GM12874 (cell line): ENCODE measurements around the gene TRAK1.

Experiments used
- TF ChIP-seq, protein P1 (sequence below): IDR thresholded peaks from 2 replicates; pipeline ENCODE4 v1.5.1; 2011; ENCODE audit warnings: low read depth, mild to moderate bottlenecking, control low read depth, low read length, moderate library complexity; ENCODE audit not compliant: insufficient read depth

The TRAK1 gene

DNA sequence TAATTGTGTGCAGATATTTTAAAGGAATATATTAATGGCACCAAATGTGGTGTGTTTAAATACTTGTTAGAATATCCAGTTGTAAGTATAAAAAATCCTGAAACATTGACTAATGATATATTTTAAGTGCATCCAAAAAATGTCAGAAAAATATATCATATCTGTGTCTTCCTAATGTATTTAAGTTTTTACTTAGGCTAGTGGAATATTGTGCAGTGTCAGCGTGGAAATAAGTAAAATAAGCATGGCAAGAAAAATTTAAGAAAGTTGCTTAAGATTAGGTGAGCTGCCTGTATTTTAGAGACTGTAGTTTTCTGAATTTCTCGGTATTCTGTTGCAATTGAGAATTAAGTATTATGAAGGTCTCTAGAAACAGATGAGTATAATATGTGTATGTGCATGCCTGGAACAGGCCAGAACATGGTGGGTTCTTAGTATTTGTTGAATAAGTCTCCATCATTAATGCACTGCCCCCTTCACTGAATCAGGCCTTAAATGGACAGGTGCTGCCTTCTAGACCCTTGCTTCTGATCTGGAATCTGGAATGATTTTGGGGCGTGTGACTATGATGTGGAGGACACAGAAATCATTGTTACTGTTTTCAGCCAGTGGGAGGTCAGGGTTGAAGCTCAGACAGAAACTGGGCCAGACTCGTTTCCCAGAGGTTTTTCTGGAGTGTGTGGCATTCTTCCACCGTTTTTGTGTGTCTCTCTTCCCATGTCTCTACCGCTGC lies 86.1 kb downstream of the TRAK1 start:
- TF ChIP-seq, protein P1, sequence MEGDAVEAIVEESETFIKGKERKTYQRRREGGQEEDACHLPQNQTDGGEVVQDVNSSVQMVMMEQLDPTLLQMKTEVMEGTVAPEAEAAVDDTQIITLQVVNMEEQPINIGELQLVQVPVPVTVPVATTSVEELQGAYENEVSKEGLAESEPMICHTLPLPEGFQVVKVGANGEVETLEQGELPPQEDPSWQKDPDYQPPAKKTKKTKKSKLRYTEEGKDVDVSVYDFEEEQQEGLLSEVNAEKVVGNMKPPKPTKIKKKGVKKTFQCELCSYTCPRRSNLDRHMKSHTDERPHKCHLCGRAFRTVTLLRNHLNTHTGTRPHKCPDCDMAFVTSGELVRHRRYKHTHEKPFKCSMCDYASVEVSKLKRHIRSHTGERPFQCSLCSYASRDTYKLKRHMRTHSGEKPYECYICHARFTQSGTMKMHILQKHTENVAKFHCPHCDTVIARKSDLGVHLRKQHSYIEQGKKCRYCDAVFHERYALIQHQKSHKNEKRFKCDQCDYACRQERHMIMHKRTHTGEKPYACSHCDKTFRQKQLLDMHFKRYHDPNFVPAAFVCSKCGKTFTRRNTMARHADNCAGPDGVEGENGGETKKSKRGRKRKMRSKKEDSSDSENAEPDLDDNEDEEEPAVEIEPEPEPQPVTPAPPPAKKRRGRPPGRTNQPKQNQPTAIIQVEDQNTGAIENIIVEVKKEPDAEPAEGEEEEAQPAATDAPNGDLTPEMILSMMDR, result no peak

DNA sequence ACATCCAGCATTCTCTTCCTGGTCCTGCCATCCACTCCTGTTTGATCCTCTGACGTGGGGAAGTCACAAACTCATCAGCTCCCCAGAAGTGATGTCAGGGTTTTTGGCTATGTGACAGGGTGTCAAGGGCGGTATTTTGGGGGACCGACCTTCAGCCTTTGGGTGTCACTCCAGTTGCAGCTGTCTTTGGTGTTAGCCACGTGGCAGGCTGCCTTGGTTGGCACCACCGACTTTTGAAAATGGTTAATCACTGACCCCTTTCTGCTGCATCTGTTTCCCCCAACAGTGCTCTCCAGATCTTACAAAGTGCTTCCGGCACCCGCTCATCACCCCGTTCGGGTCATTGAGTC lies 86.6 kb downstream of the TRAK1 start:
- TF ChIP-seq, protein P1, result no peak

DNA sequence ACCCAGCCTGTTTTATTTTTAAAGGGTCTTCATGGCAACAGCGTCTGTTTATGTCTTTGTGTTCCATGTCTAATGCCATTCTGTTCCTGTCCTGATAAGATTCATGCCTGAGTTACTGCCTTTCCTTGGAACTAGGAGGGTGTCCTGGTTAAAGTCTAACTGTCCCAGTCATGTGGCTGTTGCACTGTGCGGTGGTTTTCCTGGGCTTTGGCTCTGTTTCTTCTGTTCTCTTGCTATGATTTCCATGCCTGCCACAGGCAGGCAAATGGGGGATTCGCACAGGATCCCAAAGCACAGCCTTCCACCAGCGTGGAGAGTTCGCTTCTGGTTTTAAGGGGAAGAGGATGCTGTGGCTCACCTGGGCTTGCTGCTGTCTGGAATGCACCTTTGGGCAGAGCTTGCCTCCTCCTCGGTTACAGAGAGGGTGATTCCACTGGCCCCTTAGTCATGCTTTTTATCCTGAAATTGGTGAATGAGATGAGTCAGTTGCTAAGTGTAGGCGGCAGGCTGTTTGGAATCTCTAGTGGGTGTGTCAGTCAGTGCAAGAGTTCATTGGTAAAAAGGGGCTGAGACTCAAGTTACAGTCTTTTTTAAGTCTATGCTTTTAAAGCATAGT lies 88.1 kb downstream of the TRAK1 start:
- TF ChIP-seq, protein P1, result no peak

DNA sequence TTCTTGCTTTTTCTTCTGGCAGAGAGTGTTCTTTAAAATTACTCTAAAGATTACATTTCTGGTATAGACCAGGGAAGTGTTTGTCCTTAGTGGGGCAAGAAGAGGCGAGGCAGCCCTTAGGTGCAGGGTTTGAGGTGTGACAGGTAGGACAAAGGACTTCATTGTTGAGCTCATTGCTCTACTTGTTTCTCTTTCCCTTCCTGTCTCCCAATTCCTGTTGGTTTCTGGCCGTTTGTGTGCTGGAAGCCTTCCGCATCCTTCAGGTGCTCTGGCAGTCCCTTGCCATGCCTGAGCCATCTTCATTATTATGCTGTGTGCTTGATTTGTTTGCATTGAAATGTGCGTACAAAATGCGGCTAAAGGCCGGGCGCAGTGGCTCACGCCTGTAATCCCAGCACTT lies 89.7 kb downstream of the TRAK1 start:
- TF ChIP-seq, protein P1, result no peak

DNA sequence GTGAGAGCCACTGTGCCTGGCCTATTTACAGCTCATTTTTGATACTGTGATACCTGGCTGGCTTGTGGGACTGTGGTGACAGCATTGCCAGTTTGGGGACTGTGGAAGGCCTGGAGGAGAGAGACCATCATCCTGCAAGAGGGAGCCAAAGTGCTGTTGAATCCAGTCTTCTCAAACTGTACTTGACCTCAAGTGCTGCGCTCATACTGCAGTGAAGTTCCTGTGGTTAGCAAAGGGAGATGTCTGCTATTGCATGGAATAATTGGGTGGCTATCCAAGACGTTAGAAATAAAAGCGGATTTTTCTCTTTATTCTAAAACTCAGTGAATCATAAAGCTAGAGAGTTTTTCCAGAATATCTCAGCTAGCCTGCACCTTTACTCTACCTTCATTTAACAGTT lies 91.4 kb downstream of the TRAK1 start:
- TF ChIP-seq, protein P1, result no peak

DNA sequence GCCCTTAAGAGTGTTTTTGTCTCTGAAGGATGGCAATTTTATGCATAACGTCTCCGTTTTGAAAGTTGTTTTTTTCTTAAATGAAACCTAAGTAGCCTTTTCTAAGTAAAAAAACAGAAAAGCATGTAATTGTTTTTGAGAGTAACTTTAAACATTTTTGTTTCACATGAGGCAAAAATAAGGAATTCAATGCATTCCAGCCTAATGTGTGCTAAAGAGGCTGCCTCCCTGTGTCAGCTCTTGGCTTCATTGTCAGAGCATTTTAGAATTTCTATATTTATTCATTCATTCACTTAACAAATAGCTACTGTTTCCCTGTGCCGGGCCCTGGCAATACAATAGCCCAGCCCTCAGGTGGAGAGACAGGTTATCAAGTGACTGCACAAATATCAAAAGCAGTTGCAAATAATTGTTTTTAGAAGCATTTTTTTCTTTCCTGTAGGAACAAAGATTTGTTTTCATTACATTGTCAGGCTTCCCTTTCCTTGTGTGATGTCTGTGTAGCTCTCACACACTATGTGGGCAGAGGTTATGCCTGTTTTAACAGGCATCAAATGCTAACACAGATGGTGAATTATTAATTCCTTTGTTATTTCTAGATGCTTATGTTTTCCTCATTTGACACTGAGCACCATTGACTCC lies 93.0 kb downstream of the TRAK1 start:
- TF ChIP-seq, protein P1, result no peak

DNA sequence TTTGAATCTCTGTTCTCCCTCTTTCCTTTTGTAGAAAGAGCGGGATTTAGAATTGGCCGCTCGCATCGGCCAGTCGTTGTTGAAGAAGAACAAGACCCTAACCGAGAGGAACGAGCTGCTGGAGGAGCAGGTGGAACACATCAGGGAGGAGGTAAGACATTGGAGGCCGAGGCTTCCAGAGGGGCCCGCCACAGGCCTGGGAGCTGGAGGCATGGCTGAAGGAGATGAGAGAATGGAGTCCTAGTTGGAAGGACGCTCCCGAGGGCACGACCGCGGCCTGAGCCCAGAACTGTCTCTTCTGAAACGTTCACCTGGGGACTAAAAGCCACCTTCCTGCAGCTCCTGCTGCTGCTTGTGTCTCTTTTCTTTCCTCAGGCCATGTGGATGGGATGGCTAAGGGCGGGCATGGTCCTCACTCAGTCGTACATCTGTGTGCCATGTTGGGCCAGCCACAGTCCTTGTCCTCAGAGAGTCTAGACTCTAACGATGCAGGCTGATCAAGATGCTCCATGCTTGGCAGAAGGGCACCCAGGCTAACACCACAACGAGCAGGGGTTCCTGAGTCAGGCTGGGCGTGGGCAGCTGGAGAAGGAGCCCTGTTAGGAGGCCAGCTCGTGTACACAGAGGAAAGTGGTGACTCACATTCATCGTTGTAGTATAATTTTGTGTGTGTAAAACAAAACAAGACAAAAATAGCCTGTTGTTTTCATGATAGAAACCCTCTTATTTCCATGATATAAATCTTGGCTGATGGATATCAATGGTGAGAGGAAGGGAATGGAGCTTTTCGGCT lies 93.7 kb downstream of the TRAK1 start:
- TF ChIP-seq, protein P1, result no peak
